Activated CD4-positive, alpha-beta T cell treated with anti-CD3 and anti-CD28 coated beads, Interleukin-2, amount 50 U/mL, for 4 hours (primary cell): ENCODE measurements around the gene NUDT15.
A peak's percentile ranks its signal among the peaks of the same experiment; 100 is the strongest.
"Not testable (repeated sequence)": the region's sequence is repeated elsewhere in the genome, so short reads cannot be mapped to it uniquely, and the experiment has no call there.

Source experiments
- DNase-seq, 2 experiments: peaks; one replicate each; pipeline ENCODE4 v3.0.0-alpha.2; 2020

Gene NUDT15

DNA sequence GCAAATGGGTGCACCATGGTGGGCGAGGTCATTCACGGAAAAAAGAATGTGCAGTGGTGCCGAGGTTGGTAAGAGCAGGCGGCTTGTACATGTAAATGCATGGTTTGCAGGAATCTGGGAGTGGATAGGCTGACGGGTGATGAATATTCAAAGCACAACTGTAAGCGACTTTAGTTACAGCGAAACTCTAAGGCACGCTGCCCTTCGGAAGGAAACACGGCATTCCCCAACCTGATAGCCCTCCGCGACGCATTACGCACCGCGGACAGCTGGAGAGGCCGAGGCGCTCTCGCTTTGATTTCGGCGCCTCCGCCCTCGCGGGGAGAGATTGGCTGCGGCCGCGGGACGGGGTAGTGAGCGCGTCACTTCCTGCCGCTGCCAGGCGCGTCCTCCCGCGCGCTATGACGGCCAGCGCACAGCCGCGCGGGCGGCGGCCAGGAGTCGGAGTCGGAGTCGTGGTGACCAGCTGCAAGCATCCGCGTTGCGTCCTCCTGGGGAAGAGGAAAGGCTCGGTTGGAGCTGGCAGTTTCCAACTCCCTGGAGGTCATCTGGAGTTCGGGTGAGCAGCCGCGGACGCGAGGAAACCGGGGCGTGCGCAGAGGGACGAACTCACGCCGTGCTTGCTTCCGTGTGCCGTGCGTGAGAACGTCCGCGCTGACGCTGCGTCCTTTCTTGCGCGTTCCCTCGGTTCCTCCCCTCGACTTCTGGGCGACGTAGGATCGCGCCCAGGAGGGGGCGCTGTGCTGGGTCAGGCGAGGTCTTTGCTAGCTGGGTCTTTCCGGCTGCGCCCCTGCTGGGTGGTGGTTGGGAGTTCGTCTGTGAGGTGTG, at the start of gene NUDT15:
NUDT15 (plus strand) TSS at position 381 of the 828 bp plus-strand sequence; CDS start at position 402, 21 bp downstream.
- DNase-seq: peak; percentile 93

DNA sequence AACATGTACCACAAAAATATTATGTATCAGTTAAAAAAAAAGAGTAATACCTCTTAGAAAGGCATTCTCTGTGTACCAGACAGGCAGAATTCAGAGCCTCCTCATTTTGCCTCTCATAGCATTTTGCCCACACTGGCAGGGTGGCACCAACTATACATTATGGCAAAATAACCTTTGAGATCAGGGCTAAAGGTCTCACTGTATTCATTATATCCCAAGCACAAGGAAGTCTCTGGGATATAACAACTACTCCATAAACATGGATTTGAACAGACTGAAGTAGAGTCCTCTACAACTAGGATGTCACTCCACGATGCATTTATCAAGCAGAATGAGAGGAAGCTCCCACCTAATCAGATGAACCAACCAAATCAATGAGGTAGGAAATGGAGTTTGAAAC, 47.1 kb upstream of the NUDT15 start:
- no peak for DNase-seq

DNA sequence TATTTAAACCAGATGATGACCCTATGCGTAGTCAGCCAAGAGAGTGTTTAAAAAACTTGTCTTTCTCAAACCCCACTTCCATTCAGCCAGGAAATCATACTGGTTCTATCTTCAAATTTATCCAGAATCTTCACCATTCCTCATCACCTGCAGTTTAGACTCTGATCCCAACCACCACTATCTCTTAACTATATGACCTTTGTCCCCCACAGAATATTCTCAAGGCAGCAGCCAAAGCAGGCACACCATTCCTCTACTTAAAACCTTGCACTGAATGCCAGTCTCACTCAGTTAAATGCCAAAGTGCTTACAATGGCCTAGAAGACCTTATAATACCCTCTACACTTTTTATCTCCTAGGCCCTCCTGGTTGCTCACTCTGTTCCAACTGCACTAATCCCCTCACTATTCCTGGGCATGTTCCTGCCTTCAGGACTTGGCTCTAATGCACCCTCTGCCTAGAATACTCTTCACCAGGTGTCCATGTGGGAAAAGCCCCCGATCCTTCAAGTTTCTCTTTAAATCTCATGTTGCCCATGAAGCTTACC, 46.5 kb upstream of the NUDT15 start:
- no peak for DNase-seq

DNA sequence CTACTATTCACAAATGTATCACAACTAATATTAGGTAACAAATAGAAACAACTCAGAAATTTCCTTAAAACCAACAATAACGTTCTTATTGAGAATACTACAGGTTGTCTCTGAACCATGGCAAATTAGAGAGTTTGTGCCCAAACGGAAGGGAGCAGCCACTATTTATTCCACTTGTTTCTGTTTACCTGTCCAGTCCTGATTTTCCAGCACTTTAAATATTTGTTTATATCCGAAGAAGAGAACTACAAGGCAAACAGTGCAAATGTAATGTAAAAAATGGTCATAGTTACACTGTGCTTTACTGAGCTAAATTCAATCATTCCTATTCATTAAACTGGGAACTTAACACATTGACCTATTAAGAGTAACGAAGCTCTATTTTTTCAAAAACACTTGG, 45.7 kb upstream of the NUDT15 start:
- no peak for DNase-seq

DNA sequence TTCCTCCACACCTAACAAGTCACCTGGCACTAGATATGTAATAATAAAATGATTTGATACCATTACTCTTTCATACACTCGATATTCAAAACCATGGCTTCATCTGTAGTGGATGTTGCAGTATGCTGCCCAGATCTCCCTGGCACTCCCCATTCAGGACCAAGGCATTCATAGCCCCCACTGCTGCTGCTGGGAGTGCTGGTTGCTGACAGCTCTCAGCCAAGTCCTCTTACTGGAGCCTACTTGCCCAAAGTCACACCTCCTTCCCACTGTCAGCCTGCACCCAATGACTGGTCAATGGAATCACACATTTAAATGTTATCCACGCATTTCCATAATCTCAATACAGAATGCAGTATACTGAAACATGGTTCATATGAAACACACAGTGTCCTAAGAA, 40.1 kb upstream of the NUDT15 start:
- DNase-seq: no peak

DNA sequence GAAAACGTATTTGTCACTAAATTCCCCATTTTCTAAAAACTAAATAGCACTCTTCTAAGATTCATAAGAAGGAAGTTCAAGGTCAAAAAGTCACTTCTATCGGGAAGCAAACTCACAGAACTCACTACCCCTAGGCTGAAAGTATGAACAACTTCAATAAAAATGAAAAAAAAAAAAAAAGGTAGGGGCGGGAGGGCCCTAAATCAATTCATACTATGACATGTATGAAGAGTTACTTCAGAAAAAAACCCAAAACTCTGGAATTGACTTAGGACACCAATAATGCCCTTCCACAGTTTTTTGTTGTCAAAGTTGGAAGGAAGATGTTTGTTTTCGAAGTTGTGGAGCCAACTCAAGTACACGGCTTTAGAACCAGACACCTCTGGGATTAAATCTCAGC, 37.6 kb upstream of the NUDT15 start:
- no peak for DNase-seq

DNA sequence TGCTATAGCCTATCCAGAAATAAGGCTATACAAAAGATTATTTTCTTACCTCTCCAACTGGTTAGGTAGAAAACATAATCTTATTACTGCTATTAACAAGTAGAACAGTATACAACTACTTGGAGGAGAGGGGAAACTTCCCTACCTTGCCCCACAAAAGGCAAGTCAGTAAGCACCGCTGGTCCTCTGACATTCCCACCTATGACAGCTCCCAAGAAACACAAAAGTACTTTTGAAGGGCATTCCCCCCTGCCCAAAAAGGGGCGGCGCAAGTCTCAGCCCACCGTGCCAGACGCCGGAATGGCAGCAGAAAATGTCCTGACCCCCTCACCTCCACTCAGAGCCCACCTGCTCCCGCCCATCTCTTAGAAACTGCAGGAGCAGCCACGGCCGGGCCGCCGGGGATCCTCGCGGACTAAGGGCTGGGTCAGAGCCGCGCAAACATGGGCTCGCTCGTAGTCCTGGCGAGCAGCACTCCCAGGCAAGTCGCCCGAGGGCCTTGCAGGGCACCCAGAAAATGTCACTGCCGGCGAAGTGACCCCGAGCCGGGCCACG, 36.9 kb upstream of the NUDT15 start:
- DNase-seq: no peak

DNA sequence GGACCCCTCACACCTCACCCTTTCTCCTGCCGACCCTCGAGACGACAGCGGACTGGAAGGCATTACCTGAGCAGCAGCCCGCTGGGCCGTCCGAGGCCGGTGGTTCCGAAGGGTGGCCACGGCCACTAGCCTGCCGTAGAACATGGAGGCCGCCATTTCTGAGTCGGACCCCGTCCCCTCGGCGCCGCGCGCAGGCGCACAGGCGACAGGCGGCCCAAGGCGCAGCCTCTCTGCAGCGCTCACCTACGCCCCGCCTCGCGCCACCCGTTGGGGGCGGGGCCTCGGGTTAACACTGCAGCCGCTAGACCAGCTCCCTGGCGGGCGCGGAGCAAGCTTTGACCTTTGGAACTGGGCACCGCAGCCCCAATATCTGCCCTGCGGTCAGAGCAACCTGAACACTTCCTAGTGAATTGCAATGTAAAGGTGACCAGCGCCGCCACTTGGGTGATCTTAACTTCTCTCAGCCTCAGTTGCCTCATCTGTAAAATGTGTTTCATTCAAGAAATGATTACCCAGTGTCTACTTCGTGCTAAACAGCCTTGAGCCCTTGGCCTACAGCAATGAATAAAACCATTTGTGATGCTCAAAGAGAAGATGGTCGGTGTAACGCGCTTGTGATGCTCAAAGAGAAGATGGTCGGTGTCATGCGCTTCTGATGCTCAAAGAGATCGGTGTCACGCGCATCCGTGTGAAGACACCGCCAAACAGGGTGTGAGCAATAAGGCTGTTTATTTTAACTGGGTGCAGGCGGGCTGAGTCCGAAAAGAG, 36.2 kb upstream of the NUDT15 start, which contains the start of gene SUCLA2:
SUCLA2 (minus strand) TSS at position 160 of the 768 bp plus-strand sequence; CDS start at position 156, 4 bp downstream.
- peak; percentile 81 to 86 for DNase-seq

DNA sequence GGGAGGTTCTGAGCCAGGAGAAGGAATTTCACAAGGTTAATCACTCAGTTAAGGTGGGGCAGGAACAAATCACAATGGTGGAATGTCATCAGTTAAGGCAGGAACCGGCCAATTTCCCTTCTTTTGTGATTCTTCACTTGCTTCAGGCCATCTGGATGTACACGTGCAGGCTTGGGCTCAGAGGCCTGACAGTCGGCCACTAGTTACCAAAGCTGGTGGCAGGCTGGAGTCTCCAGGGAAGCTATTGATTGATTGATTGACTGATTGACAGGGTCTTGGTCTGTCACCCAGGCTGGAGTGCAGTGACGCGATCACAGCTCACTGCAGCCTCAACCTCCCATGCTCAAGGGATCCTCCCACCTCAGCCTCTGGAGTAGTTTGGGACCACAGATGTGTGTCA, 35.5 kb upstream of the NUDT15 start:
- DNase-seq: not testable (repeated sequence)

DNA sequence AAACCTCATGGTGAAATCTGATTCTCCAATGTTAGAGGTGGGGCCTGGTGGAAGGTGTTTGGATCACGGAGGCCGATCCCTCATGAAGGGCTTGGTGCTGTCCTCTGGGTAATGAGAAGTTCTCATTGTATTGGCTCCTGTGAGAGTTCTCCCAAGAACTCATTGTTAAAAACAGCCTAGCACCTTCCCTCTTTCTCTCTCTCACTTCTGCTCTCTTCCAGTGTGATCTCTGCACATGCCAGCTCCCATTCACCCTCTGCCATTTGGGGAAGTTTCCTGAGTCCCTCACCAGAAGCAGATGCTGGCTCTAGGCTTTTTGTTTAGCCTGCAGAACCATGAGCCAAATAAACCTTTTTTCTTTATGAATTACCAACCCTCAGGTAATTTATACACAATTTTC, 33.3 kb upstream of the NUDT15 start:
- DNase-seq: no peak

DNA sequence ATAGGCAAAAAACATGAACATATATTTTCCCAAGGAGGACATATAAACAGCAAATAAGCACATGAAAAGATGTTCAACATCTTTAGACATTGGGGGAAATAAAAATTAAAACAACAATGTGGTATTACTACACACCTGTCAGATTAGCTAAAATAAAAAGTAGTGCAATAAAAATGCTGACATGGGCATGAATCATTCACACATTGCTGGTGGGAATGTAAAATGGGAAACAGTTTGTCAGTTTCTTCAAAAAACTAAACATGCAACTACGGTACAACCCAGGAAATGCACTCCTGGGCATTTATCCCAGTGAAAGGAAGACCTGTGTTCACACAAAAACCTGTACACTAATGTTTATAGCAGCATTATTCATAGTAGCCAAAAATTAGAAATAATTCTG, 31.1 kb upstream of the NUDT15 start:
- no peak for DNase-seq

DNA sequence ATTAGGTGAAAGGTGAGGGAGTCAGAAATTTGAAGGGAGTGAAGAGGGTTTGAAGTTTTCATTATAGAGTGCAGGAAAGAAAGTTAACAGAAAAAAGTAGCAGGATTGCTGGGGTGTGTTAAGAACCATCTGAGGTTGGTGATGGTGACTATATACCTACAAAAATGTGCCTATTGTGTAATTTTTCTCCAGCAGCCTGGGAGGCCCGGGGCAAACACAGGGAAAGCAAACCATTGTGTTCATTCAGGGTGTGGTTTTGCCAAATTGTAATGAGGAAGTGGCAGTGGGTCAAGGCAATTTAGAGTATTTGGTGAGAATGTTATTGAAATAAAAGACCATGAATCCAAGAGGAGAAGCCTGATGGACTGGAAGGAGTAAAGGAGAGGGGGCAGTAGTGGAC, 28.2 kb upstream of the NUDT15 start:
- DNase-seq: no peak

DNA sequence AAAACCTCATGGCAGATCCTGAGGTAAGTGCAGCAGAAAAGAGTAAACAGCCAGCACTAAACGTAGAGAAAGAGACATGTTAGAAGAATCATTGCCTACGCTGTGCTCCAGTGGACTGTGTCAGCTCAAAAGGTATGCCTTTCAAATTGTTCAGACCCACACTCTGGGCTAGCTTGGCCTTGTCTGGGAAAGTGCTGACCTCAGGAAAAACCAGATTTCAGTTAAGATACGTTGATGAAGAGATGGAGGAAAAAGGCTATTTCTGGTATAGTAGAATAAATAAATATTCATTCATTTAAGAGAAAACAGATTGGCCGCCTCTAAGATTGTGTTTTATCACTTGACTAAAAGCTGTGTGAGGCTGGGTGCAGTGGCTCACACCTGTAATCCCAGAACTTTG, 26.8 kb upstream of the NUDT15 start:
- no peak for DNase-seq

DNA sequence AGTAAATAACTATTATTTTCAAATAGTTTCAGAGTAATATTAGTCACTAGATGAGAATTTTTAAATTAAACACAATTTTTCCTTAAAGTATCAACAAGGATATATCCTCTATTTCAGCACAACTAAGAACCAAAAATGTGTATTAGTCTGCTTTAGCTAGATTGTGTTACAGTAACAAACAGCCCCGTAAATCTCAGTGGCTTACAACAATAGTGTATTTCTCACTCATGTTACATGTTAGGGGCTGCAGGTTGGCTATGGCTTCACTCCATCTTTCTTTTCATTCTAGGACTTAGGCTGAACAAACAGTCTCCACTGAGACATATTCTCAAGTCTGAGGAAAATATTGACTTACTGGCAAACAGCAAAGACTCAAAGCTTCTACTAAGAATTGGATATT, 24.9 kb upstream of the NUDT15 start:
- DNase-seq: no peak

DNA sequence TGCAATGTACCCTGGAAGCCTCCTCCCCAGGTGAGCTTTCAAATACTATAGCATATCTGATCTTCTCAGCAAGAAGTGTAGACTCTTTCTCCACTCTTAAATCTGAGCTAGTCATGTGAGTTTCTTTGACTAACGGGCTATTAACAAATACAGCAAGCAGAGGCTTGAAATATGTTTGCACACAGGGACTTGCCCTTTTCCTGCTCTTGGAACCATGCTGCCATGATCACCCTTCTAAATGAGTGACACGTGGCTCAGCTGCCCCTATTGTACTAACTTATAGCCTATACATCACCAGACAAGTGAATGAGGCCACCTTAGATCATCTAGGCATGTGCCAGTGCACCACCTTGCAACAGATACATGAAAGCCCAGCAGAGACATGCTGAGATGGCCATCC, 23.2 kb upstream of the NUDT15 start:
- no peak for DNase-seq

DNA sequence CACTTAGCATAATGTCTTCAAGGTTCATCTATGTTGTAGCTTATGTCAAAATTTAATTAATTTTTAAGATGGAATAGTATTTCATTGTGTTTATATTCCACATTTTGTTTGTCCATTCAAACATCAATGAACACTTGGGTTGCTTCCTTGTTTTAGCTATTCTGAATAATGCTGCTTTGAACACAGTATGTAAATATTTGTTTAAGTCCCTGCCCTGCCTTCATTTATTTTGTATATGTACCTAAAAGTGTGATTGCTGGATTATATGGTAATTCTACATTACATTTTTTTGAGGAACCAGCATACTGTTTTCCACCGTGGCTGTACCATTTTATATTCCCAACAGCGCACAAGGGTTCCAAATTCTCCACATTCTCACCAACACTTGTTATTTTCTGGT, 18.9 kb upstream of the NUDT15 start:
- no peak for DNase-seq

DNA sequence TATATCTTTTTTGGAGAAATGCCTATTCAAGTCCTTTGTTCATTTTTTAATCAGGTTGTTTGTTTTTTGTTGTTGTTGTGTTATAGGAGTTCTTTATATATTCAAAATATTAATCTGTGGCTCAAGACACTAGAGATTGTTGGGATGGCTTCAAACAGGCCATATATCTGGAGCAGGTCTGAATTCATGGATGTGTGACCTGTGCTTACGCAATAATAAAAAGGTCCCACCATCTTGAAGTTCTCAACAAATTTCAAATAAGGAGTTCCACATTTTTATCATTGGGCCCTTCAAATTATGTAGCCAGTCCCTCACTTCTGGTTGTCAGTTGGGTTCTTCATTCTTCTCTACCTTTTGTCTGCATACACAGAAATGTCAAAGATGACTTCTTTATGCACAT, 17.7 kb upstream of the NUDT15 start:
- DNase-seq: no peak

DNA sequence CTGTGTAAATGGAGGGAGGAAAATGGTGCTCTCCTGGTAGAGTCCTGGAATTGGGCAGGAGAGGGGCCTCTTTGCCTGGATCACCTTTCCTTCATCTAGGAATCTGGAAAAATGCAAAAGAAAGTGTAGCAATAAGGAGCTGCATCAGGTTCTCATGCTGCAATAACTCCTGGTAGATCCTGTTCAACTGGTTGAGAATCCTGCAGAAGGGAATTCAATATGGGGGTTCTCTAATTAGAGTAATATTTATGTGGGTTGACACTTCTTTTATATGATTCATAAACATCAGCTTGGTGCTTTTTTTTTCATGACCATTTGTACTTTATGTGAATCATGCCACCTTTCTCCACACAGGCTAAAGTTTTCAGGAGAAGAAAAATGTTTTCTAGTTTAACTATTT, 9.5 kb upstream of the NUDT15 start:
- DNase-seq: no peak

DNA sequence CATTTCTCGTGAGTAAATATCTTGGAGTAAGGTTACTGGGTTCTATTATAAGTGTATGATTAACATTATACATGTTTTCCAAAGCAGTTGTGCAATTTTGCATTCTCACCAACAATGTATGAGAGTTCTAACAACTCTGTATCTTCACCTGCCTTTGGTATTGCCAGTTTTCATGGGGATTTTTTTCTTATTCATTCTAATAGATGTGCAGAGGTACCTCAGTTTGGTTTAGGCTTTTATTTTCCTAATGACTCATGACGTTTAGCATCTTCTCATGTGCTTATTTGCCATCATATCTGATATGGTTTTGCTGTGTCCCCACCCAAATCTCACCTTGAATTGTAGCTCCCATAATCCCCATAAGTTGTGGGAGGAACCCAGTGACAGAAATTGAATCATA, 7.7 kb upstream of the NUDT15 start:
- DNase-seq: no peak

DNA sequence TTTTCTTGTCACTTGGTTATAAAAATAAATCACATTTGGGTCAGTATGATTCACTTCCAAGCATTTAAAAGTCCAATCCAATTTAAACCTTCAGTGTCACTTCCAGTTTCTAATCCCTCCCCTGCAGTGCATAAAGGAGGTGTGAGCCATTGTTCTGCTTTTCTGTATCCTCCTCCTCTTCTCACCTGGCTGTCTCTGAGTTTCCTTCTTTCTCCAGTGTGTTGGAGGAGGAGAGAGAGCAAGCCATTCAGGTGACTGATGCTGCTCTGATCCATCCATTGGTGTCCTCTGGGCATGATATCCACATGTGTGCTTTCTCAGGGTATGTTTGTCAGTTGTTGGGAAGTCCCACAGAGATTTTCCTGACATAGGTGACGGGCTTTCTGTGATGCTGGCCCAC, 1.2 kb downstream of the NUDT15 start:
- DNase-seq: no peak

DNA sequence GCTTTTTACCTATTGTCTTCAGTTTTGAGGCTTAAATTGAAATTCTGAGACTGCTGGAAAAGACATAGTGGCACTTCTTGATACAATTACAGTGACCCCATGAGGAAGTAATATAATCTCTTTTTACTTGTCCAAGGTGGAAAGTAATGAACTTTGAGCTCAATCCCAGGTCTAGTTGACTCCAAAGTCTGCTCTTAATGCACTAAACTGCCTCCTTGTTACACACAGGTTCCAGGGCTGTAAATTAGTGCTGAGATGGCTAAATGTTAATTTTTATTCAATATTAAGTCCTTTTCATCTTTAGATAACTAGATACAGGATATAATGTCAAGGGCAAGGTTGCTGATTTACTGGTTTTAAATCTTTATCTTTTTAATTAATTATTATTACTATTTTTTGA, 2.5 kb downstream of the NUDT15 start:
- no peak for DNase-seq

DNA sequence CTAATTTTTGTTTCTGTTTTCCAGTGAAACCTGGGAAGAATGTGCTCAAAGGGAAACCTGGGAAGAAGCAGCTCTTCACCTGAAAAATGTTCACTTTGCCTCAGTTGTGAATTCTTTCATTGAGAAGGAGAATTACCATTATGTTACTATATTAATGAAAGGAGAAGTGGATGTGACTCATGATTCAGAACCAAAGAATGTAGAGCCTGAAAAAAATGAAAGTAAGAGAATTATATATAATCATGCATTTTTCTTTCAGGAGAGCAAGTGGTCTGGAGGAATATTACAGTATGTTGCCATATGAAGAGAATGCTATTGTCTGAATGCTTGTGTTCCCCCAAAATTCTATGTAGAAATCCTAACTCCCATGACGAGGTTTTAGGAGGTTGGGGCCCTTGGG, 3.4 kb downstream of the NUDT15 start:
- DNase-seq: no peak

DNA sequence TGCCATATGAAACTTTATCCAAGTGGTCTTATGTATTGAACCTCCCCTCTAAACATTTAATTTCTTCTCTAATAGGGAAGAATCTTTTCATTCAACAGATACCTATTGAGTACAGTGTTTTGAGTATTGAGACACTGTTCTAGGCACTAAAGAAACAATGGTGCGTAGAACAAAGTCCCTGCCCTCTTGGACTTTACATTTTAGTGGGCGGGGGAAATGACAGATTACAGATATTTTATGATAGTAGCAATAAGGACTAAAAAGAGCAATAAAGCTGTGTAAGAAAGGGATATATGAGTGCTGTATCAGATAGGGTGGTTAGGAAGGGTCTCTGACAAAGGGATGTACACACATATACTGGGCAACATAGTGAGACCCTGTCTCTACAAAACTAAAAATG, 5.4 kb downstream of the NUDT15 start:
- DNase-seq: no peak
